ENCODE results near the gene PMM2.
"Not testable (repeated sequence)": the region's sequence is repeated elsewhere in the genome, so short reads cannot be mapped to it uniquely, and the experiment has no call there.

Gene PMM2

GRCh38 chr16:8797364-8798173 is at the start of gene PMM2, which contains the start of gene TMEM186:
PMM2 (plus strand) TSS chr16:8797839; CDS start chr16:8797883, 44 bp downstream.
TMEM186 (minus strand) TSS chr16:8797639; CDS start chr16:8797614, 25 bp downstream.
- peak within 1 kb of the TSS; percentile 79 for H3K4me3 ChIP-seq (ENCODE audit: low read depth, low read length)
- TF ChIP-seq CTCF (IDR thresholded peaks at IDR 0.05; ENCODE audit: borderline replicate concordance, insufficient read depth, low read depth, low read length): no peak

GRCh38 chr16:8748944-8749343 is 48.7 kb upstream of the PMM2 start:
- H3K4me3 ChIP-seq (ENCODE audit: low read depth, low read length): not testable (repeated sequence)

- no peak overlapping the region for H3K4me3 ChIP-seq (ENCODE audit: low read depth, low read length)
- no peak for TF ChIP-seq CTCF (IDR thresholded peaks at IDR 0.05; ENCODE audit: borderline replicate concordance, insufficient read depth, low read depth, low read length)
Observed at GRCh38 chr16:8751481-8752311, 45.9 kb upstream of the PMM2 start.

- H3K4me3 ChIP-seq (ENCODE audit: low read depth, low read length): no peak overlapping the region
- TF ChIP-seq CTCF (IDR thresholded peaks at IDR 0.05; ENCODE audit: borderline replicate concordance, insufficient read depth, low read depth, low read length): no peak
Observed at GRCh38 chr16:8752706-8753105, 44.9 kb upstream of the PMM2 start.

- H3K4me3 ChIP-seq (ENCODE audit: low read depth, low read length): no peak overlapping the region
- no peak for TF ChIP-seq CTCF (IDR thresholded peaks at IDR 0.05; ENCODE audit: borderline replicate concordance, insufficient read depth, low read depth, low read length)
Observed at GRCh38 chr16:8753416-8754054, 44.1 kb upstream of the PMM2 start.

- no peak for TF ChIP-seq CTCF (IDR thresholded peaks at IDR 0.05; ENCODE audit: borderline replicate concordance, insufficient read depth, low read depth, low read length)
- H3K4me3 ChIP-seq (ENCODE audit: low read depth, low read length): no peak overlapping the region
Observed at GRCh38 chr16:8756755-8757154, 40.9 kb upstream of the PMM2 start.

- TF ChIP-seq CTCF (IDR thresholded peaks at IDR 0.05; ENCODE audit: borderline replicate concordance, insufficient read depth, low read depth, low read length): no peak
- H3K4me3 ChIP-seq (ENCODE audit: low read depth, low read length): no peak overlapping the region
Observed at GRCh38 chr16:8758022-8758421, 39.6 kb upstream of the PMM2 start.
